Measurements from ENCODE around the gene MRPL41.

DNA sequence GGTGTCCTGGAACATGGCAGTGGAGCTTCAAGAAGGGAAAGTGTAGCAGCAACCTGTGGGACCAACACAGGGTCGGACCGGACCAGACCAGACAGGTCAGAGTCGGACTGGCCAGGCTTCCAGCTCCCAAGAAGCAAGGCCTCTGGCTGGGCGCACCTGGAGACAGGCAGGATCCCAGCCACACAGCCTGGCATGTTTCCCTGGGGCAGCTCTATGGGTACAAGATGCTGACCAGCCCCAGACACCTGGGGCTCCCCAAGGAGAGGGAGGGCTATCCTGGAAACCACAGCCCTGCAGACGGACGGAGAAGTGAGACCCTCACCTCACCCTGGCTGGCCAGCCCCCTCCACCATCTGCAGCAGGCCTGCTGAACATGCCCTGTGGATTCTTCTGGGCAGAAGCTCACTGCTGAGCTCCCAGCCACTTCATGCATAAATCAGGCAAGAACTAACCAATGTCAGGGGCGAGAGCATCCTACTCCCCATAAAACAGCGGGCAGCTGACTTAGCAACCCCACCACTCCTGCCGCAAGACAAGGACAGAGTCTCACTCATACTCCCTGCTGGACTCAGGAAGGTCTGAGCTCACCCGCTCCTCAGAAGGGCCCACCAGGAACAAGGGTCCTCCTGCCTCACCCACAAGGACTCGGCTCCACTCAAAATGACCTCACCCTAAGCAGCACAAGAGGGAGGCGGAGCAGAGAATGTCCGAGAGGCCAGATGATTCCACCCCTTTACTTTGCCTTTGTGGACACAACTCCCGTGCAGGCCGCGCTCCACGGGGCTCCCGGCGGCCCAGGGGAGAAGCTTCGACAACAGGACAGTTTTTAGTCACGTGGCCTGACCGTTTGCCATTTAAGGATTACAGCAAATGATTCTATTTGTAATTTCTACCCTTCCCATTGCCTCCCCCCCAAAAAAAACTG lies 29.9 kb downstream of the MRPL41 start:
- TF ChIP-seq, protein P1, sequence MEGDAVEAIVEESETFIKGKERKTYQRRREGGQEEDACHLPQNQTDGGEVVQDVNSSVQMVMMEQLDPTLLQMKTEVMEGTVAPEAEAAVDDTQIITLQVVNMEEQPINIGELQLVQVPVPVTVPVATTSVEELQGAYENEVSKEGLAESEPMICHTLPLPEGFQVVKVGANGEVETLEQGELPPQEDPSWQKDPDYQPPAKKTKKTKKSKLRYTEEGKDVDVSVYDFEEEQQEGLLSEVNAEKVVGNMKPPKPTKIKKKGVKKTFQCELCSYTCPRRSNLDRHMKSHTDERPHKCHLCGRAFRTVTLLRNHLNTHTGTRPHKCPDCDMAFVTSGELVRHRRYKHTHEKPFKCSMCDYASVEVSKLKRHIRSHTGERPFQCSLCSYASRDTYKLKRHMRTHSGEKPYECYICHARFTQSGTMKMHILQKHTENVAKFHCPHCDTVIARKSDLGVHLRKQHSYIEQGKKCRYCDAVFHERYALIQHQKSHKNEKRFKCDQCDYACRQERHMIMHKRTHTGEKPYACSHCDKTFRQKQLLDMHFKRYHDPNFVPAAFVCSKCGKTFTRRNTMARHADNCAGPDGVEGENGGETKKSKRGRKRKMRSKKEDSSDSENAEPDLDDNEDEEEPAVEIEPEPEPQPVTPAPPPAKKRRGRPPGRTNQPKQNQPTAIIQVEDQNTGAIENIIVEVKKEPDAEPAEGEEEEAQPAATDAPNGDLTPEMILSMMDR (conservative IDR thresholded peaks at IDR 0.05; ENCODE audit: low read depth, low read length): no peak
- no peak for TF ChIP-seq EZH2 (IDR thresholded peaks at IDR 0.05; ENCODE audit: borderline replicate concordance, low read depth, low read length, poor library complexity, severe bottlenecking)

Data from A673 (cell line).